ENCODE results near the gene FN3K.

DNA sequence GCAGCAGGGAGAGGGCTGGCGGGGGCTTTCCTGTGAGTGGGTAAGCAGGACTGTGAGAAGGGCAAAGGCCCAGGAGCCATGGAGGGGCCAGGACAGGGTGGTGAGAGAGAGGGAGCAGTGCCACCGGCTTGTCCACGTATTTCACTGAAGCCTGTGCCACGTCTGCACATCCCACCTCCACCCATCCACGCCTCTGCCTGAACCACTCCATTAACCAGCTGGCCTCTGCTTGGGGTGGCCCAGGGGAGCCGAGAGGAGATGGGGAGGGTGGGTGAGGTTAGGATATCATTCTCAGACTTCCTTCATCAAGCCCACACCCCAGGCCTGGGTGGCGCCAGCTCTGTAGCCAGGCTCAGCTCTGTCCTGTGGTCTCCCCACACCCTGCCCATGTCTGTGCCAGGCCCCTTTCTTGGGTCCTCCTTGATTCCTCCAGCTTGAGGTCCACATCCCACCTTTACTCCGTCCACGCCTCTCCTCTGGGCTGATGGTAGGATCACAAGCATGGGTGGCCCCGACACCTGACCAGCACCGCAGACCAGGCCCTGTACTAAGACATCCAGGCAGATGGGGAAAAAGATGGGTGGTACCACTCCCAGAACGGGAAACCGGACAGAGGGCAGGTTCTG lies 3.2 kb upstream of the FN3K start:
- TF ChIP-seq CTCF (IDR thresholded peaks at IDR 0.05 in 4 of 5, conservative IDR thresholded peaks at IDR 0.05 in 1 of 5) (no peak), POLR2A (IDR thresholded peaks at IDR 0.05) (no peak)

Measured in gastrocnemius medialis (tissue), 4 donors.